ENCODE results near the gene COL26A1.
A peak's percentile ranks its signal among the peaks of the same experiment; 100 is the strongest.
"Not testable (repeated sequence)": the region's sequence is repeated elsewhere in the genome, so short reads cannot be mapped to it uniquely, and the experiment has no call there.

The COL26A1 gene

GRCh38 chr7:101505510-101505909, 142.8 kb downstream of the COL26A1 start:
- not testable (repeated sequence) for DNase-seq

DNA sequence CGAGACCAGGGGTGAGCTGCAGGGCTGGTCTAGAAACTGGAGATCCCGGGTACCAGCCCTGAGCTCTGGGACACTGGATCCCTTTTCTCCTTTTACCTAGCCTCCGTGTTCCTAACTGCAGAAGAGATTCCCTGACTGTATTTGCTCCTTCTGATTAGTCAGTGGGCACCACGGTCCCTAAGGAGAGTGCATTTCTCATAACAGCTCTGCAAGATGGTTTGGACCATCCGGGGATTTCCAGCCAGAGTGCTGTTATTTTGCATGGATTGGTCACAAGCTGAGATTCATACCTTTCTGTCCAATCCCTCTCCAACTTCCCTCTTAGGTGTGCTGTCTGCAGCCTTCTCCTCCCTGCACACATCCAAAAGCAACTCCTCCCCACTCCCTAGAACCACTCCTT, 143.9 kb downstream of the COL26A1 start:
- DNase-seq, result no peak

DNA sequence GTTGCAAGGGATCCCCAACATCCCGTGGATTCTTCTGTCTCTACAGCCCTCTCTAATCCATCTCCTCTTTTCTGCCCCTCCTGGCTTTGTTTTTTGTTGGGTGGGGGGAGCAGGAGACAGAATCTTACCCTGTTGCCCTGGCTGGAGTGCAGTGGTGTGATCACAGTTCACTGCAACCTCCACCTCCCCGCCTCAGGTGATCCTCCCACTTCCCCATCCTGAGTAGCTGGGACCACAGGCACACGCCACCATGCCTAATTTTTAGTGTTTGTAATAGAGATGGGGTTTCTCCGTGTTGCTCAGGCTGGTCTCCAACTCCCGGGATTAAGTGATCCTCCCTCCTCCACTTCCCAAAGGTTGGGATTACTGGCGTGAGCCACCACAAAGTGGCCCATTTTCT, 144.7 kb downstream of the COL26A1 start:
- DNase-seq, result no peak

DNA sequence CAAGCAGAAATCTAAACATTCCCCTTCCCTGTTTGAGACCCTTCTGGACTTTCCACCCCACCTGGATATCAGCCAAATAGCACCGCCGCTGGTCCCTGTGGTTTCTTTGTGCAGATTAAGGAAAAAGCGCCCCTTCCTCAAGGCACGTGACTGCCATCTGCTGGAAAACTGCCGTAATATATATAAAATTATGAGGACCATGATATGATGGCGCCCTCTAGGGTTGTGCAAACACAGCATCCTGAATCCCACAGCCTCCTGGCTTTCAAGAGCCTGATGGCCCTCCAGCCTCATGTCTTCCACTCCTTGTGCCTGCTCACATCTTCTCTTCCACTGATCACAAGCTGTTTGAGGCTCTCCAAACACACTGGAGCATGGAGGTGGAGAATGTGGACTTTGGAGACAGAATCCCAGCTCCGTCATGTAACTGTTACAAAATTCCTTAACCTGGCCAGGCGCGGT, 145.1 kb downstream of the COL26A1 start:
- peak; percentile 35 for DNase-seq

DNA sequence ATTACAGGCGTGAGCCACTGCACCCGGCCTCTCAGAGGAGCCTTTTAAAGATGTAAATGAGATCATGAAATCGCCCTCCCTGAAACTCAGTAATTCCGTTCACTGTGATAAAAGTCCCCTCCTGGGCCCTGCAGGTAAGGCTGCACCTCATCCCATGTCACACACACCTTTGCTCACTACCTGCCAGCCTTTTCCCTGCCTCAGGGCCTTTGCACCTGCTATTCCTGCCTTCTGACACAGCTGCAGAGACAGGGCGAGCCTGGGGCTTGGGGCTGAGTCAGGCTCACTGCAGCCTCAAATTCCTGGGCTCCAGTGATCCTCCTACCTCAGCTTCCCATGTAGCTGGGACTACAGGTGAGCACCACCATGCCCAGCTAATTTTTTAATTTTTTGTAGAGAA, 147.6 kb downstream of the COL26A1 start:
- no peak for DNase-seq

GRCh38 chr7:101511965-101512364, 149.3 kb downstream of the COL26A1 start:
- DNase-seq, result no peak

DNA sequence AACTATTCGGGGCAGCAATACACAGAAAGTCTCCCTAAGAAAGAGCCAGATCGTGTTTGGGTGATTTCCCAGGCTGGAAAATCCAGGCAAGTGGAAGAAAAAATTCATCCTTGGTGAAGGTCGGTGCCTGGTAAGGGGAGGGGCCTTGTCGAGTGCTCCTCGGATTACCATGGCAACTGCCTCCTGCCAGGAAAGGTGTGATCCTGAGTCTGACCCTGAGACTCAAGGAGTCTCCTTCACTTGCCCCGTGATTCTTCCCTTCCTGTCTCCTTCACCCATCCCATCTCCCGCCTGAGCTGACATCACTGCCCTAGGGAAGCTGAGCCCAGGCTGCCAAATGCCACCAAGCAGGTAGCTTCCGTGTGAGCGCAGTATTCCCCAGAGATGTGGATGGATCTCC, 154.2 kb downstream of the COL26A1 start:
- DNase-seq, result no peak

DNA sequence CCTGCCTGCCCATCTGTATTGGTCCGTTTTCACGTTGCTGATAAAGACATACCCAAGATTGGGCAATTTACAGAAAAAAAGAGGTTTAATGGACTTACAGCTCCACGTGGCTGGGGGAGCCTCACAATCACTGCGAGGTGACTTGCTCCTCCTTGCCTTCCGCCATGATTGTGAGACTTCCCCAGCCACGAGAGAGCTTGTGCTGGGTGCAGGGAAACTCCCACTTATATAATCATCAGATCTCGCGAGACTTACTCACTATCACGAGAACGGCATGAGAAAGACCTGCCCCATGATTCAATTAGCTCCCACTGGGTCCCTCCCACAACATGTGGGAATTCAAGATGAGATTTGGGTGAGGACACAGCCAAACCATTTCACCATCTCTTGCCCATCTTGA, 154.6 kb downstream of the COL26A1 start:
- DNase-seq, result no peak

DNA sequence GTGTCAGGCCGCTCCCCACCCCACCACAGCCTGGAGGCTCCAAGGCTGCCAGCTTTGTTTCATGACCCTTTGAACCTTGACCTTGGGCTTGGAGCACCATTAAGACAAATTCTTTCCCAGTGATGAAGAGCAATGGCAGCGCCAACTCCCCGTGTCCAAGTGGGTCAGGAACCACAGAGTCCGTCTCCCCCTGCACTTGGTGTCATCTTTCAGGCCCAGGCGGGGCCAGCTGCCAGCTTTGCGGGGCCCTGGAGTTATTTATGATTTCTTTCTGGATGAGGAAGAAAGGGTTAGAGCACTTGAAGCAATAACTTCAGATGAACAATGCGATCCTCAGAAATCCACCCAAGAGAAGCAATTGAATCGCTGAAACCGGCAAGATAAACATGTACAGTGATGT, 155.7 kb downstream of the COL26A1 start:
- DNase-seq, result no peak

DNA sequence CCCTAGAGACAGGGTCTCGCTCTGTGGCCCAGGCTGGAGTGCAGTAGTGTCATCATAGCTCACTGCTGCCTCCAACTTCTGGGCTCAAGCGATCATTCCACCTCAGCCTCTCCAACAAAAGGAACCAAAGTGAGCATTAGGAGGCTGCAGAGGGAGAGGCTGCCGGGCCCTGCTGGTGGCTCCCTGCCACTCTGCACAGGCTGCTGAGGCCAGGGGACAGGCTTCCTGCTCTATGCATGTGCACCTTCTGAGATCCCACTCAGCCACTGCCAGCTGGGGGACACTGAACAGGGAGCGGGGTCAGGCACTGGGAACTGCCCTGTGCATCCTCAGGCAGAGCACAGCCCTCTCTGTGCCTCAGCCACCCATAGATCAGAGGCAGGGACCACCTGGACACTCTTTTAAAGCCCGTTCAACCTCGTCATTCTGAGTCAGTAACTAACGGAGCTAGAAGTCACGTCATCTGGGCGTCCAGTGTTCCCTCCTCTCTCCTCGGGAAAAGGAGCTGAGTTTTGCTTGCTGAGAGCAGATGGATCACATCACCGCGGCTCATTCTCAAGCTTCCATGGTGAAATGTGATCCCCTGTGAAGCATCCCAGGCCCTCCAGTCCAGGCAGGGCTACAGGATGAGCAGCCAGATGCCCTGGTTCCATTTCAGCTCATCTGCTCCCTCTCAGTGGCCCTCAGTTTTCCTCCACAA, 156.8 kb downstream of the COL26A1 start:
- no peak for DNase-seq

- no peak for DNase-seq
Observed at GRCh38 chr7:101521430-101521925, 158.8 kb downstream of the COL26A1 start.

- no peak for DNase-seq
Observed at GRCh38 chr7:101522021-101522420, 159.3 kb downstream of the COL26A1 start.

GRCh38 chr7:101527844-101528667, 165.4 kb downstream of the COL26A1 start:
- DNase-seq, result no peak

DNA sequence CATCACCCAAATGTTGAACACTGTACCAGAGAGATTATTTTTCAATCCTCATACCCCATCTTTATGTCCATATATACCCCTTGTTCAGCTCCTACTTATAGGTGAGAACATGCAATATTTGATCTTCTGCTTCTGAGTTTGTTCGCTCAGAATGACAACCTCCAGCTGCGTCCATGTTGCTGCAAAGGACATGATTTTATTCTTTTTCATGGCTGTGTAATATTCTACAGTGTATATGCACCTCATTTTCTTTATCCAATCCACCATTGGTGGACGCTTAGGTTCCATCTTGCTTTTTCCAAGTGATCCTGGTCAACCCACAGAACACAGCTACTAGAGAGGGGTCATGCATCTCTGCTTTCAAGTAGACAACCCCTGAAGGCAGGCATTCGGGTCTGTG, 166.9 kb downstream of the COL26A1 start:
- no peak for DNase-seq

GRCh38 chr7:101531726-101532357, 169.2 kb downstream of the COL26A1 start:
- DNase-seq, result no peak

- DNase-seq, result no peak
Observed at GRCh38 chr7:101532400-101533102, 169.9 kb downstream of the COL26A1 start.

- DNase-seq, result no peak
Observed at GRCh38 chr7:101533103-101533465, 170.4 kb downstream of the COL26A1 start.

DNA sequence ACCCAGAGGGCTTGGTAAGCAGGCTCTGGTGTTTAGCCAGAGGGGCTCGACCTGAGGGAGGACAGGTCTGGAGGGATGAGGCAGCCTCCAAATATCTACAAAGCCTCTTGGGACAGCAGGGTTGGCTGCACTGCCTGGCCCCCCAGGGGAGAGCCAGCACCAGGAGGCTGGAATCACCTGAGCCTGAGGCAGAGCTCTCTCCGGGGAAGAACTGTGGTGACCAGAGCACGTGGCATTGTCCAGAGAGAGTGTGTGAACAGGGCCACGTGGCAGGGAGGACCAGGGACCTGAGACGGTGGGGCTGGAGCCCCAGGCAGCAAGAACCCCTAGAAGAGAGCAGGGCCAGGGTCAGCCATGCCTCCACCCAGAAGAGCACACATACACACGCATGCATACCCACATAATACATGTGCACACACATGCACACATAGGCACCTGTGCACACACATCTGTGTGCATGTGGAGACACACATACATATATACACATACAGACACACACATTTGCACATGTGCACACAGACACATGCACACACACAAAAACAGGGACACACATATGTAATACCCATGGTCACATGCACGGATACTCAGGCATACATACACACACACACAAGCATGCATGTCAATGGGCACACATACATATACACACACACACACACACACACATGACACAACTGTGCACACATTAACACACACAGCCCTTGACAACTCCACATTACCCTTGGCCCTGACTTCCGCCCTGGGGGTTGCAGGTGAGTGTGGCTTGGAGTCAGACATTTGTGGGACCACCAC, 171.5 kb downstream of the COL26A1 start:
- DNase-seq, result no peak

DNA sequence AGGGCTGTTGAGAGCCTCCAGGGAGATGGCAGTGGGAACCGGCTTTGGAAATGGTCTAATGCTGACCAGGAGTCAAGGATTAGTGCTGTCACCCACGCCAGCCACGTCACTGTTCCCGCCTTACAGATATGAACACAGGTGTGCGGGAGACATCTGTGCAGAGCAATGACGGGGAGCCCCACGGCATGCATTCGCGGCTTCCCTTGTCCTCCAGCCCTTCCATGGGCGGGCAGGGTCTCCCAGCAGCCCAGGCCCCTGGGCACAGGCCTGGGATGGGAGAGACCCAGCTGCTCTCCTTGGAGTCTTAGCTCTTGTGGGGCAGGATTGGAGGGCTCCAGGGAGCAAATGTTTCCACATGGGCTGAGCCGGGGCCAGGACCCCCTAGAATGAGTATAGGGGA, 172.2 kb downstream of the COL26A1 start:
- no peak for DNase-seq

GRCh38 chr7:101535351-101535751, 172.7 kb downstream of the COL26A1 start:
- DNase-seq, result no peak

DNA sequence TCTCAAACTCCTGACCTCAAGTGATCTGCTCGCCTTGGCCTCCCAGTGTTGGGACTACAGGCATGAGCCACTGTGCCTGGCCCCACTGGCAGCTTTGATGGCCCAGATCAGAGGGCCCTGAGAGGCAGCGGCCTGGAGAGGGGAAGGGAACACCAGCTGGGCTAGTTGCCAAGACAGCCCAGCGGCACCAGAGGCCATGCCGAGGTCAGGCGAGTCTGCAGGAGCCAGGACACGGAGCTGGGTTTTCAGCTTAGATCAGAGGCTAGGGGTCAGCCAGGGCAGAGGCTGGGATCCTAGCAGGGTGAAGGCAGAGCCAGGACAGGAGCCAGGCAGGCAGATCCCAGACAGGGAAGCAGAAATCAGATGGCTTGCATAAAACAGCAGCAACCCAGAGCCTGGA, 173.6 kb downstream of the COL26A1 start:
- no peak for DNase-seq

- DNase-seq, result no peak
Observed at GRCh38 chr7:101536668-101537067, 174.0 kb downstream of the COL26A1 start.
